Measurements from ENCODE around the gene MMP17.

The MMP17 gene

DNA sequence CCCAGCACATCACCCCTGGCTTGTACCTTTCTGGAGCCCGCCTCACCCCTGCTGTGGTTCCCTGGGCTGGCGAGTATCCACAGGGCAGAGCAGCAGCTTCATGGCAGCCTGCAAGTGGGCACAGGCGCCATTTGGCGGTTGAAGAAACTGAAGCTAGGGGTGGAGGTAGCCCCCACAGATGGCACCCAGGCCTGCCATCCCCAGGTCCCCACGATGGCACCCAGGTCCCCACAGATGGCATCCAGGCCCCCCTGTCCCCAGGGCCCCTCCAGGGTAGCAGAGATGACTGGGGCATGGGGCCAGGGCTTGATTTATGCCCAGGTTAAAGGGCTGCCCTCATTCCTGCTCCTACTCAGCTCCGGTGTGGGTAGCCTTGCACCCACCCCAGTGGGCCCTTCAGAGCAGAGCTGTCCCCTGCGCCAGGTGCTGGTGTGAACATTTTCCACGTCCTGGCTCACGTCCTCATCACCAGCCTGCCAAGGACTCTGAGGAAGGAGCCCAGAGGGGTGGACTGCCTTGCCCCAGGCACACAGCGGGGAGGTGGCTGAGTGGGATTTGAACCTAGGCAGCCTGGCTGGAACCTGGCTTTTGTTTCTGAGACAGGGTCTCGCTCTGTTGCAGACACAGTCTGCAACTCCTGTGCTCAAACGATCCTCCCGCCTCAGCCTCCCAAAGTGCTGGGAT, 8.7 kb downstream of the MMP17 start:
- ChIA-PET POLR2A (ENCODE audit: low non-redundant PET) (no interaction called here), CTCF (interaction anchor here (0.6 to 1.4 kb wide), 7 partner anchors 65 to 165 kb away, joined by 3 to 6 read pairs (median 5); no protein-coding TSS in a partner anchor)
- no peak for TF ChIP-seq CTCF (conservative IDR thresholded peaks at IDR 0.05; ENCODE audit: low read depth)
- no peak overlapping the region for H3K27ac ChIP-seq
- no peak for DNase-seq (ENCODE audit: low spot score)

DNA sequence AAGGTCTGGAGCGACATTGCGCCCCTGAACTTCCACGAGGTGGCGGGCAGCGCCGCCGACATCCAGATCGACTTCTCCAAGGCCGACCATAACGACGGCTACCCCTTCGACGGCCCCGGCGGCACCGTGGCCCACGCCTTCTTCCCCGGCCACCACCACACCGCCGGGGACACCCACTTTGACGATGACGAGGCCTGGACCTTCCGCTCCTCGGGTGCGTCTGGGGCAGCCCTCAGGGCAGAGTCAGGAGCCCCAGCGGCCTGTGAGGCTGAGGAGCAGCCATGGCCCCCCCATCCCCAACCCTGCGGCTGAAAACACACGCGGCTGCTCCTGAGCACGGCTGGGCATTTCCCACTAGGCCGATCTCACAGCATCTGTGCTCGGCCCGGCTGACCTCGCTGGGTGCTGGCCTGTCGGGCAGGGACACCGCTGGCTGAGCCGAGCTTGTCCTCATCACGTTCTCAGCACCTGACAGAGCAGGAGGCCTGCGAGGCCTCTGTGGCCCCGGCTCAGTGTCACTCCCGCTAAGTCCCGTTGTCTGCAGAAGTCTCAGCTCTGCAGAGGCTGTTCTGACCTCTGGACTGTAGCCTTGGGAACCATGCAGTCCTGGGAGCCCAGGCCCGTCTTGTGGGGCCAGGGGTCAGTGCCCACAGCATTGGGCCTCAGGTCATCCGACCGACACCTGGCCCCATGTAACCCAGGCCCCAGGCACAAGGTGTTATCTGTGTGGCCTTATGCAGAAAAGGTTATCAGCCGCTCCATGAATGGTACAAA, 12.6 kb downstream of the MMP17 start:
- DNase-seq (ENCODE audit: low spot score) = no peak
- ChIA-PET CTCF (no interaction called here), POLR2A (ENCODE audit: low non-redundant PET) (no interaction called here)
- no peak for TF ChIP-seq CTCF (conservative IDR thresholded peaks at IDR 0.05; ENCODE audit: low read depth)
- no peak overlapping the region for H3K27ac ChIP-seq

- no peak for DNase-seq (ENCODE audit: low spot score)
- ChIA-PET CTCF (no interaction called here), POLR2A (ENCODE audit: low non-redundant PET) (no interaction called here)
- no peak overlapping the region for H3K27ac ChIP-seq
- TF ChIP-seq CTCF (conservative IDR thresholded peaks at IDR 0.05; ENCODE audit: low read depth) = no peak
Measured at GRCh38 chr12:131841547-131841946, 13.4 kb downstream of the MMP17 start.

DNA sequence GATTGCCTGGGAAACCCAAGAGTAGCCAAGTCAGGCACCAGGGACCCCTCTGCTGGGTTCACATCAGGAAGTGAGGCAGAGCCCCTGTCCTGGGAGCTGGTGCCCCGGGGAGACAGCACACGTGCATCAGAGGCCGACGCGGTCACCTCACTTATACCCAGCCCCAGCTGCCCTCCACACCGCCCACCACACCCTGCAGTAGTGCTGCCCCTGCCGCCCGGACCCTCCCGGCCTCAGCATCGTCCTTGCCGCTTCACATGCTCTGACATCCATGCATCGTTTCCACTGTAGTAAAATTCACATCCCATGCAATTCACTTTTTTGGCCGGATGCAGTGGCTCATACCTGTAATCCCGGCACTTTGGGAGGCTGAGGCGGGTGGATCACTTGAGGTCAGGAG, 14.0 kb downstream of the MMP17 start:
- ChIA-PET POLR2A (ENCODE audit: low non-redundant PET) (no interaction called here), CTCF (interaction anchor here (0.6 to 0.7 kb wide), 2 partner anchors 170 to 291 kb away, joined by 3 read pairs; no protein-coding TSS in a partner anchor)

DNA sequence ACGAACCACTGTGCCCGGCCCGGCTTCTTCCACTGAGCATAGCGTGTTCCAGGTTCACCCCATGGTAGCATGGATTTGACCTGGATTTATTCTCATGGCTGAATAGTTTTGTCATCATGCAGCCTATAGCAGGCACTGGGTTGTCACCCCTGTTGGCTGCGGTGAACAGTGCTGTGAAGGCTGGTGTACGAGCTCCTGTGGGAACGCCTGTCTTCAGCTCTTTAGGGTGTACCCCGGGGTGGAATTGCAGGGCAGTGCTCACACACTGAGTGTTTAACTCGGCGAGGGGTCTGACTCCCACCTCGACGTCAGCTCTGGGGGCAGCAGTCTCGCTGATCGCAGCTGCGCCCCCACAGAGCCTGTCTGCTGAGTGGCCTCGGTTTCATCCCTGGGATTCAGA, 15.3 kb downstream of the MMP17 start:
- ChIA-PET CTCF (no interaction called here), POLR2A (ENCODE audit: low non-redundant PET) (no interaction called here)
- H3K27ac ChIP-seq = no peak overlapping the region
- no peak for DNase-seq (ENCODE audit: low spot score)
- TF ChIP-seq CTCF (conservative IDR thresholded peaks at IDR 0.05; ENCODE audit: low read depth) = no peak

More for the DNA sequence above, 14.0 kb downstream of the MMP17 start:
- no peak overlapping the region for H3K27ac ChIP-seq
- TF ChIP-seq CTCF (conservative IDR thresholded peaks at IDR 0.05; ENCODE audit: low read depth) = no peak
- DNase-seq (ENCODE audit: low spot score) = no peak

- CTCF ChIA-PET = no interaction called here
- TF ChIP-seq CTCF (conservative IDR thresholded peaks at IDR 0.05; ENCODE audit: low read depth) = no peak
- no peak overlapping the region for H3K27ac ChIP-seq
- DNase-seq (ENCODE audit: low spot score) = no peak
- POLR2A ChIA-PET (ENCODE audit: low non-redundant PET) = no interaction called here
Measured at GRCh38 chr12:131844140-131844539, 15.9 kb downstream of the MMP17 start.

Data from RWPE1 (cell line).